ENCODE data around the gene HIP1R.

HIP1R gene

GRCh38 chr12:122870163-122870842, 35.0 kb downstream of the HIP1R start:
- ChIA-PET CTCF (interaction anchor here (0.7 to 3.1 kb wide), 9 partner anchors 9 to 83 kb away, joined by 3 to 11 read pairs (median 5); partner anchors contain the start of gene VPS37B), POLR2A (no interaction called here)
- no peak overlapping the region for H3K4me3 ChIP-seq (ENCODE audit: low read depth, low read length)
- H3K9me3 ChIP-seq (ENCODE audit: control insufficient read depth, insufficient read depth, low read depth, low read length): no peaks in the 10 kb centered on the region
- TF ChIP-seq, protein P1, sequence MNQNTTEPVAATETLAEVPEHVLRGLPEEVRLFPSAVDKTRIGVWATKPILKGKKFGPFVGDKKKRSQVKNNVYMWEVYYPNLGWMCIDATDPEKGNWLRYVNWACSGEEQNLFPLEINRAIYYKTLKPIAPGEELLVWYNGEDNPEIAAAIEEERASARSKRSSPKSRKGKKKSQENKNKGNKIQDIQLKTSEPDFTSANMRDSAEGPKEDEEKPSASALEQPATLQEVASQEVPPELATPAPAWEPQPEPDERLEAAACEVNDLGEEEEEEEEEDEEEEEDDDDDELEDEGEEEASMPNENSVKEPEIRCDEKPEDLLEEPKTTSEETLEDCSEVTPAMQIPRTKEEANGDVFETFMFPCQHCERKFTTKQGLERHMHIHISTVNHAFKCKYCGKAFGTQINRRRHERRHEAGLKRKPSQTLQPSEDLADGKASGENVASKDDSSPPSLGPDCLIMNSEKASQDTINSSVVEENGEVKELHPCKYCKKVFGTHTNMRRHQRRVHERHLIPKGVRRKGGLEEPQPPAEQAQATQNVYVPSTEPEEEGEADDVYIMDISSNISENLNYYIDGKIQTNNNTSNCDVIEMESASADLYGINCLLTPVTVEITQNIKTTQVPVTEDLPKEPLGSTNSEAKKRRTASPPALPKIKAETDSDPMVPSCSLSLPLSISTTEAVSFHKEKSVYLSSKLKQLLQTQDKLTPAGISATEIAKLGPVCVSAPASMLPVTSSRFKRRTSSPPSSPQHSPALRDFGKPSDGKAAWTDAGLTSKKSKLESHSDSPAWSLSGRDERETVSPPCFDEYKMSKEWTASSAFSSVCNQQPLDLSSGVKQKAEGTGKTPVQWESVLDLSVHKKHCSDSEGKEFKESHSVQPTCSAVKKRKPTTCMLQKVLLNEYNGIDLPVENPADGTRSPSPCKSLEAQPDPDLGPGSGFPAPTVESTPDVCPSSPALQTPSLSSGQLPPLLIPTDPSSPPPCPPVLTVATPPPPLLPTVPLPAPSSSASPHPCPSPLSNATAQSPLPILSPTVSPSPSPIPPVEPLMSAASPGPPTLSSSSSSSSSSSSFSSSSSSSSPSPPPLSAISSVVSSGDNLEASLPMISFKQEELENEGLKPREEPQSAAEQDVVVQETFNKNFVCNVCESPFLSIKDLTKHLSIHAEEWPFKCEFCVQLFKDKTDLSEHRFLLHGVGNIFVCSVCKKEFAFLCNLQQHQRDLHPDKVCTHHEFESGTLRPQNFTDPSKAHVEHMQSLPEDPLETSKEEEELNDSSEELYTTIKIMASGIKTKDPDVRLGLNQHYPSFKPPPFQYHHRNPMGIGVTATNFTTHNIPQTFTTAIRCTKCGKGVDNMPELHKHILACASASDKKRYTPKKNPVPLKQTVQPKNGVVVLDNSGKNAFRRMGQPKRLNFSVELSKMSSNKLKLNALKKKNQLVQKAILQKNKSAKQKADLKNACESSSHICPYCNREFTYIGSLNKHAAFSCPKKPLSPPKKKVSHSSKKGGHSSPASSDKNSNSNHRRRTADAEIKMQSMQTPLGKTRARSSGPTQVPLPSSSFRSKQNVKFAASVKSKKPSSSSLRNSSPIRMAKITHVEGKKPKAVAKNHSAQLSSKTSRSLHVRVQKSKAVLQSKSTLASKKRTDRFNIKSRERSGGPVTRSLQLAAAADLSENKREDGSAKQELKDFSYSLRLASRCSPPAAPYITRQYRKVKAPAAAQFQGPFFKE (tag by site-specific recombination; IDR thresholded peaks at IDR 0.05; ENCODE audit: borderline replicate concordance): no peak
- TF ChIP-seq GLI2 (tag by site-specific recombination; IDR thresholded peaks at IDR 0.05; ENCODE audit: borderline replicate concordance, low read depth) (no peak), ZNF707 (tag by site-specific recombination; IDR thresholded peaks at IDR 0.05) (no peak)
- TF ChIP-seq, protein P2, sequence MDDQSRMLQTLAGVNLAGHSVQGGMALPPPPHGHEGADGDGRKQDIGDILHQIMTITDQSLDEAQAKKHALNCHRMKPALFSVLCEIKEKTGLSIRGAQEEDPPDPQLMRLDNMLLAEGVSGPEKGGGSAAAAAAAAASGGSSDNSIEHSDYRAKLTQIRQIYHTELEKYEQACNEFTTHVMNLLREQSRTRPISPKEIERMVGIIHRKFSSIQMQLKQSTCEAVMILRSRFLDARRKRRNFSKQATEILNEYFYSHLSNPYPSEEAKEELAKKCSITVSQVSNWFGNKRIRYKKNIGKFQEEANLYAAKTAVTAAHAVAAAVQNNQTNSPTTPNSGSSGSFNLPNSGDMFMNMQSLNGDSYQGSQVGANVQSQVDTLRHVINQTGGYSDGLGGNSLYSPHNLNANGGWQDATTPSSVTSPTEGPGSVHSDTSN (CRISPR knock-in tag; IDR thresholded peaks at IDR 0.05): no peak
- H3K36me3 ChIP-seq (ENCODE audit: control insufficient read depth in 2 of 2, insufficient read depth in 1 of 2, low read length in 2 of 2): peaks cover 0 to 55% of the 10 kb centered on the region in 2 experiments; a peak in 2 of 3 replicates
- H3K4me1 ChIP-seq (ENCODE audit: control insufficient read depth, insufficient read depth, low read length): peaks cover 18% of the 10 kb centered on the region
- no peak overlapping the region for H3K27ac ChIP-seq (ENCODE audit: extremely low read depth, low read depth, low read length)

- no peaks in the 10 kb centered on the region for H3K9me3 ChIP-seq (ENCODE audit: control insufficient read depth, insufficient read depth, low read depth, low read length)
- TF ChIP-seq, protein P1 (tag by site-specific recombination; IDR thresholded peaks at IDR 0.05; ENCODE audit: borderline replicate concordance): no peak
- TF ChIP-seq, protein P3, sequence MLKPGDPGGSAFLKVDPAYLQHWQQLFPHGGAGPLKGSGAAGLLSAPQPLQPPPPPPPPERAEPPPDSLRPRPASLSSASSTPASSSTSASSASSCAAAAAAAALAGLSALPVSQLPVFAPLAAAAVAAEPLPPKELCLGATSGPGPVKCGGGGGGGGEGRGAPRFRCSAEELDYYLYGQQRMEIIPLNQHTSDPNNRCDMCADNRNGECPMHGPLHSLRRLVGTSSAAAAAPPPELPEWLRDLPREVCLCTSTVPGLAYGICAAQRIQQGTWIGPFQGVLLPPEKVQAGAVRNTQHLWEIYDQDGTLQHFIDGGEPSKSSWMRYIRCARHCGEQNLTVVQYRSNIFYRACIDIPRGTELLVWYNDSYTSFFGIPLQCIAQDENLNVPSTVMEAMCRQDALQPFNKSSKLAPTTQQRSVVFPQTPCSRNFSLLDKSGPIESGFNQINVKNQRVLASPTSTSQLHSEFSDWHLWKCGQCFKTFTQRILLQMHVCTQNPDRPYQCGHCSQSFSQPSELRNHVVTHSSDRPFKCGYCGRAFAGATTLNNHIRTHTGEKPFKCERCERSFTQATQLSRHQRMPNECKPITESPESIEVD (tag by site-specific recombination; IDR thresholded peaks at IDR 0.05): peak; percentile 61; the same call in 1 of the 2 replicates
- TF ChIP-seq OSR2 (tag by site-specific recombination; IDR thresholded peaks at IDR 0.05) (peak; percentile 37; the same call in 1 of the 2 replicates), GFI1B (tag by site-specific recombination; IDR thresholded peaks at IDR 0.05) (0 out of 2 replicates have a peak, but pooled peaks have one; percentile 12), ZNF223 (tag by site-specific recombination; IDR thresholded peaks at IDR 0.05) (no peak), ZIC2 (tag by site-specific recombination; IDR thresholded peaks at IDR 0.05) (0 out of 2 replicates have a peak, but pooled peaks have one; percentile 16)
- no peak overlapping the region for H3K4me3 ChIP-seq (ENCODE audit: low read depth, low read length)
- ChIA-PET POLR2A (no interaction called here), CTCF (interaction anchor here (0.5 to 3.1 kb wide), 12 partner anchors 9 to 119 kb away, joined by 3 to 11 read pairs (median 4); partner anchors contain the start of gene VPS37B)
- no peak overlapping the region for H3K27ac ChIP-seq (ENCODE audit: extremely low read depth, low read depth, low read length)
- H3K36me3 ChIP-seq (ENCODE audit: control insufficient read depth in 2 of 2, insufficient read depth in 1 of 2, low read length in 2 of 2): peaks cover 0 to 48% of the 10 kb centered on the region in 2 experiments; a peak in 2 of 3 replicates
- H3K4me1 ChIP-seq (ENCODE audit: control insufficient read depth, insufficient read depth, low read length): peaks cover 18% of the 10 kb centered on the region
Measured at GRCh38 chr12:122870867-122871664, 35.8 kb downstream of the HIP1R start.

Data from HEK293 (cell line).